ENCODE results near the gene DMXL1. TPM values are rescaled to one million over a fixed set of nuclear protein-coding genes. Genes with fewer than 3 reads are reported as not detected.

Gene DMXL1
- total RNA-seq, 6 experiments from 2014 or later, result 19.1 to 25.6 (median 22.9) TPM

DNA sequence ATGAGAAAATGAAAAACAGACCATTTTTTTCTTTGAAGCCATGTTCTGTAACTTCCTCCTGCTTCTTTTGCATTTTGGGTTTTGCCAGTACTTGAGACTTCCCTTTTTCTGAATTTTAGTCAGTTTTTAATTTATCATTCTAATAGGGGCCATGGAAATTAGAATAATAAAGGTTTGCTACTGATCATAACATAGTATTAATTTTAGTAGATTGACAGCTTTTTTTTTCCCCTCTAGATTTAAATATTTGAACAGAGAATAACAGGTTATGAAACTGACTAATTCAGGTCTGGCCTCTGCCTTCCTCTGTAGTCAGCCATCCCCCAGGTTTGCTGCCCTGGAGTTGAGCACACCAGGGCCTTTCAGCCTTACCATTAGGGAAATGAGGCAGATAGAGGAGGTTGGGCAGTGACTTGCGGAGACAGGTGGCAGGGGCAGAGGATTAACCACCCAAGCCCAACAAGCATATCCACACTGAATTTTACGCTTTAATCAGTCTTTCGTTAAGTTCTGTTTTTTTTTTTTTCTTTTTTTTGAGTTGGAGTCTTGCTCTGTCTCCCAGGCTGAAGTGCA is 204.8 kb downstream of the DMXL1 start:
- no peak overlapping the region for H3K4me3 ChIP-seq
- no peak for DNase-seq
- intact Hi-C loops (cut with DNase I), result no loop called here
- no peak for TF ChIP-seq POLR2A (IDR thresholded peaks at IDR 0.05)
- TF ChIP-seq, protein P1, sequence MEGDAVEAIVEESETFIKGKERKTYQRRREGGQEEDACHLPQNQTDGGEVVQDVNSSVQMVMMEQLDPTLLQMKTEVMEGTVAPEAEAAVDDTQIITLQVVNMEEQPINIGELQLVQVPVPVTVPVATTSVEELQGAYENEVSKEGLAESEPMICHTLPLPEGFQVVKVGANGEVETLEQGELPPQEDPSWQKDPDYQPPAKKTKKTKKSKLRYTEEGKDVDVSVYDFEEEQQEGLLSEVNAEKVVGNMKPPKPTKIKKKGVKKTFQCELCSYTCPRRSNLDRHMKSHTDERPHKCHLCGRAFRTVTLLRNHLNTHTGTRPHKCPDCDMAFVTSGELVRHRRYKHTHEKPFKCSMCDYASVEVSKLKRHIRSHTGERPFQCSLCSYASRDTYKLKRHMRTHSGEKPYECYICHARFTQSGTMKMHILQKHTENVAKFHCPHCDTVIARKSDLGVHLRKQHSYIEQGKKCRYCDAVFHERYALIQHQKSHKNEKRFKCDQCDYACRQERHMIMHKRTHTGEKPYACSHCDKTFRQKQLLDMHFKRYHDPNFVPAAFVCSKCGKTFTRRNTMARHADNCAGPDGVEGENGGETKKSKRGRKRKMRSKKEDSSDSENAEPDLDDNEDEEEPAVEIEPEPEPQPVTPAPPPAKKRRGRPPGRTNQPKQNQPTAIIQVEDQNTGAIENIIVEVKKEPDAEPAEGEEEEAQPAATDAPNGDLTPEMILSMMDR (IDR thresholded peaks at IDR 0.05), result no peak
- no peaks in the 10 kb centered on the region for H3K9me3 ChIP-seq
- H3K27ac ChIP-seq, result peak overlapping the region in 1 of 3 donors; percentile 37
- no peaks in the 10 kb centered on the region for H3K4me1 ChIP-seq
- WGBS (ENCODE audit: insufficient coverage, low coverage, low lambda C conversion rate, missing lambda C conversion rate), result 76% methylated on average over 3 of the region's 3 CpGs
- H3K27me3 ChIP-seq, result no peaks in the 10 kb centered on the region
- peak in 1 of 4 donors; percentile 16 for ATAC-seq
- H3K36me3 ChIP-seq, result no peaks in the 10 kb centered on the region

- Histone ChIP-seq H3K27ac (no peak overlapping the region), H3K4me1 (no peaks in the 10 kb centered on the region), H3K27me3 (no peaks in the 10 kb centered on the region), H3K36me3 (no peaks in the 10 kb centered on the region), H3K4me3 (no peak overlapping the region), H3K9me3 (no peaks in the 10 kb centered on the region)
- no peak for ATAC-seq
- TF ChIP-seq, protein P1 (IDR thresholded peaks at IDR 0.05), result no peak
- no peak for TF ChIP-seq POLR2A (IDR thresholded peaks at IDR 0.05)
- WGBS (ENCODE audit: insufficient coverage, low coverage, low lambda C conversion rate, missing lambda C conversion rate), result 98% methylated on average over 5 of the region's 5 CpGs
- intact Hi-C loops (cut with DNase I), result no loop called here
- DNase-seq, result no peak
These were observed 206.1 kb downstream of the DMXL1 start for GRCh38 chr5:119276978-119277377.

GRCh38 chr5:119279093-119279492 is 208.2 kb downstream of the DMXL1 start:
- ATAC-seq, result no peak
- intact Hi-C loops (cut with DNase I), result no loop called here

GRCh38 chr5:119280380-119280779 is 209.5 kb downstream of the DMXL1 start:
- Histone ChIP-seq H3K36me3 (no peaks in the 10 kb centered on the region), H3K27me3 (no peaks in the 10 kb centered on the region), H3K4me3 (no peak overlapping the region), H3K9me3 (no peaks in the 10 kb centered on the region), H3K4me1 (no peaks in the 10 kb centered on the region), H3K27ac (no peak overlapping the region)
- no peak for TF ChIP-seq POLR2A (IDR thresholded peaks at IDR 0.05)
- TF ChIP-seq, protein P1 (IDR thresholded peaks at IDR 0.05), result no peak
- DNase-seq (no peak), ATAC-seq (no peak)
- intact Hi-C loops (cut with DNase I), result no loop called here
- 72% methylated on average over 3 of the region's 3 CpGs for WGBS (ENCODE audit: insufficient coverage, low coverage, low lambda C conversion rate, missing lambda C conversion rate)

More at GRCh38 chr5:119279093-119279492, 208.2 kb downstream of the DMXL1 start:
- Histone ChIP-seq H3K27me3 (no peaks in the 10 kb centered on the region), H3K27ac (no peak overlapping the region), H3K9me3 (no peaks in the 10 kb centered on the region), H3K4me1 (no peaks in the 10 kb centered on the region), H3K4me3 (no peak overlapping the region), H3K36me3 (no peaks in the 10 kb centered on the region)
- DNase-seq, result no peak
- no peak for TF ChIP-seq POLR2A (IDR thresholded peaks at IDR 0.05)
- TF ChIP-seq, protein P1 (IDR thresholded peaks at IDR 0.05), result no peak
- WGBS (ENCODE audit: insufficient coverage, low coverage, low lambda C conversion rate, missing lambda C conversion rate), result 50% methylated on average over 1 of the region's 1 CpG
